Inflammatory macrophage treated with lipopolysaccharide for 4 hours (primary cell): ENCODE measurements around the gene PLOD2.
A peak's percentile ranks its signal among the peaks of the same experiment; 100 is the strongest.
"Not testable (repeated sequence)": the region's sequence is repeated elsewhere in the genome, so short reads cannot be mapped to it uniquely, and the experiment has no call there.

Source experiments
- DNase-seq: peaks from one replicate; pipeline ENCODE4 v3.0.0-alpha.2; 2020

PLOD2 gene

DNA sequence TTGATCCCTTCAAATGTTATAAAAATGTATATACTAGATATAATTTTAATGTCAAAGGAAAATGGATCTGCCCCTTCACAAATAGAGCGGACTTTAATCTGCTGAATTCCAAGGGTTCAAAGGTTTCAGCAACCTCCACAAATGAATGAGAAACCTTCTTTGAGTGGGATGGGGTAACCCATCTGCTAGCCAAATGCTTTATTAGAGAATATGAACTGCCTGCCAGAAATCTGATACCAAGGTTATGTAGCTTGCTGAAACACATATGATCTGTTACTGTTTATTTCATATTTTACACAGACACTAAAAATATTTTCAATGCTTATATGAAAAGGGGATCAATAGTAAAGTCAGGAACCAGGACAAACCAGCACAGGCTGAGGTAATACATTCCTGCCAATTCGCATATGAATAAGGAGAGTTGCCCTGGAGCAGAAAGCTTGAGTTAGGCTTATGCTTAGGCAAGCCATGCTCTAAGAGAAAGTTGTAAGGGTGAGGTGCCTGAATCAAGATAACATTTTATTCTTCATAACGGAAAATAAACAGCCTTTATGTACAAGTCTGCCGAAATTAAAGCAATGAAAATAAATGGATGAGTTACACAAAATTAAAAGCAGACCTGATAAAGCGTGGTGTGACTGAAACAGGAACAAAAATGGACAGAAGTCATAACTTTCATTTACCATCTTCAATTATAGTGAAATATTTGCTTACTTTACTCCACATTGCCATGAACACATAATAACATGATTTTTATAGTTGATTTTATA, 26.5 kb downstream of the PLOD2 start:
- no peak for DNase-seq

DNA sequence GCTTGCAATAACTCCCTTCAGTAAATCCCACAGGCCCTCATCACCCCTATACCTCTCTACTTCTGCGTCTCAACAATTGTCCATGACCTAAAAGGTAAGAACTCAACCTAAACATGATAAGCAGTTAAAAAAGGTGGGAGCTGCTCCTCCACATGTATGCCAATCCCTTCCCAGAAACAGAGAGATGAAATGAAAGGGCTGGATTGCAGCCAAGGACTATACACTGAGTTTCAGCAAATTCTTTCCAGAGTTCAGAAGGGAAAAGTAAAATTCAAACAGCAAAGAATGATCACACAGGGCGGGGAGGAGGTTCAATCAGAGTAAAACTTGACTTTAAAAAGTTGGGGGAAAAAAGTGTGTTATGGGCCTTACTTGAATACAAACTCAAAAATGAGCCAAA, 27.5 kb downstream of the PLOD2 start:
- DNase-seq, result no peak

DNA sequence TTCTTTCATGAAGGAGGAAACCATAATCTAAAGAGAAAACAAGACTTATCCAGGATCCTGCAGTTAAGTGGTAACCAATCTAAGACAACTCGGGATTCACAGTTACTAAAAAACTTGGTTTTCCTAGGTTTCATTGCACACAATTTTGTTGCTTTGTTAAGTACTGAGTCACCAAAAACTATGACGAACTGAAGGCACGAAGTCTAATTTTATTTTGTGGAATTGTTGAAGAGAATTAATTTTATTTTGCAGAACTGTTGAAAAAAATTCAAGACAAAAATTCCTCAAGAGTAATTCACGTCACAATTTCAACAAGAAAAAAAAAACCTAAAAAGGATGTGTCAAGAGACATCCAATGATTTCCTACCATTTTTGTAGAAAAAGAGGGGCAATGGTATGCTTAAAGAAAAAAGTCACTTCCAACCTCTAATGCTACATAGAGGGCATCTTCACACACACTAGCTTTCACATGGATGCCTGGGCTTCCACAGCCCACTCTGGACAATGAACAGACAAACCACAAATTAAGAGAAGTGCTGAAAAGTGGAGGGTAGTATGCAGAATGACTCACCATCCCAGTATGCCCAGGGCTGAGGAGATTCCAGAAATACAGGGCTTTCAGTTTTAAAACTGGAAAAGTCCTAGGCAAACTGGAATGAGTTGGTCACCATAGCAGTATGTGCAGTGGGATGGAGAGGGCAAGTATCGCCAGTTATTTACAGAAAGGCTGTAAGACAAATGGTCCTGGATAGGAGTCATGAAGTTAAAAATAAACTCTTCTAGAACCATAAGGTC, 29.2 kb downstream of the PLOD2 start:
- no peak for DNase-seq

DNA sequence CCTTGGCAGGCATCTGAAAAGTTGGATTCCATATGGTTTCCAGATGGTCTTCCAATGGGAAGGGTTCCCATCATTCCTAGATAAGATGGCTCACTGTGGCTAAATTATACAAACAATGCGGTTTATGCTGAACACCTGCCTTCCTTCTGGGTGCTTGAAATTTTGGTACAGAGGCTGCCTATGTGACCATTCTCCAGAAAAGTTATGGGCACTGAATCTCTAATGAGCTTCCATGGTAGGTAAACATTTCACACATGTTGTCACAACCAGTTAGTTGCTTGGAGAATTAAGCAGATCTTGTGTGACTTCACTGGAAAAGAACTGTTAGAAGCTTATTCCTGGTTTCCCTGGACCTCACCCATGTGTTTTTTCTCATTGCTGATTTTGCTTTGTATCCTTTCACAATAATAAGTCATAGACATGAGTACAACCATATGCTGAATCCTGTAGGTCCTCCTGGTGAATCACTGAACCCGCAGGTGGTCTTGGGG, 30.1 kb downstream of the PLOD2 start:
- no peak for DNase-seq

GRCh38 chr3:146129750-146130149, 31.2 kb downstream of the PLOD2 start:
- DNase-seq, result no peak

GRCh38 chr3:146128939-146129338, 32.0 kb downstream of the PLOD2 start:
- no peak for DNase-seq

DNA sequence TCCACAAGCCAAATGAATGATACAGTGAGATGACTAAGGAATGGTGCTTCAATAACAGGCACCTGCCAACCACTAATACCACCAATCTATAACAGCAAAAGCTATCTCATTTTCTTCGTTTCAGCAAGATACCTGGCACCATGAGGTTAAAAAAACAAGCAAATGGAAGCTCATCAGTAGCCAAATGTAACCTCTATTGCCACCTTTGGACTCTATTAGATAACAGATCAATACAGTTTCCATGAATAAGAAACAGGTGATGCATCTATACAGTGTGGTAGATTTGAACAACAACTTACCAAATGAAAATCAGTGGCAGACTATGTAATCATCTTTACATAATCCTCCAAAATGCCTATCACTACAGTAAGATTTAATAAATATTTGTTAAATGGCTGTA, 32.8 kb downstream of the PLOD2 start:
- DNase-seq, result no peak

- peak; percentile 44 for DNase-seq
These were observed 35.0 kb downstream of the PLOD2 start for GRCh38 chr3:146125951-146126350.

DNA sequence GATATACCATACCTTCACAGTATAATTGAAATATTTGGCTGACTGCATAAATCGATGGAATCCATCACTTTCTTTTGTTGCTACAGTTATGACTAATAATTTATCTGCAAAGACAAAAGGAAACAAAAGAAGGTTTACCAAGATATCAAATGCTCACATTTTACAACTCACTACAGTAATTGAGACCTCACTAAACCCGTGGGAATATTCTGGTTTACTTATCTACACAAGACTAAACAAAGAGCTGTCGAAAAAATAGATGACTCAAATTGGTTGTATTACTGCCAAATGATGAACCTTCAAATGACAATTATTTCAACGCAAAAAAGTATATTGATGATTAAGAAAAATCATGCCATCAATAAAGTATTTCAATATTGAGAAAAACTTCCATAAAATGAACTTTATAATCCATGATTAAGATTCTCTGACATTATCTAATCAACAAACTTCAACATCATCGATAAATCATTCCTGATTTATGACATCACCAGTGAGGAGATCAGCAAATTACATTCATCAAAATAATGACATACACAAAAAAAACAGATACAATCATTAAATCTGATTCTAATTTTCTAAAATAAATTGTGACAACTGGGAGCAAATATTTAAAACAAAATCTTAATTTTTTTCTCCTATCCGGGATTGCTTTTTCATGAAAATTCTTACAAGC, 36.7 kb downstream of the PLOD2 start:
- DNase-seq, result no peak

DNA sequence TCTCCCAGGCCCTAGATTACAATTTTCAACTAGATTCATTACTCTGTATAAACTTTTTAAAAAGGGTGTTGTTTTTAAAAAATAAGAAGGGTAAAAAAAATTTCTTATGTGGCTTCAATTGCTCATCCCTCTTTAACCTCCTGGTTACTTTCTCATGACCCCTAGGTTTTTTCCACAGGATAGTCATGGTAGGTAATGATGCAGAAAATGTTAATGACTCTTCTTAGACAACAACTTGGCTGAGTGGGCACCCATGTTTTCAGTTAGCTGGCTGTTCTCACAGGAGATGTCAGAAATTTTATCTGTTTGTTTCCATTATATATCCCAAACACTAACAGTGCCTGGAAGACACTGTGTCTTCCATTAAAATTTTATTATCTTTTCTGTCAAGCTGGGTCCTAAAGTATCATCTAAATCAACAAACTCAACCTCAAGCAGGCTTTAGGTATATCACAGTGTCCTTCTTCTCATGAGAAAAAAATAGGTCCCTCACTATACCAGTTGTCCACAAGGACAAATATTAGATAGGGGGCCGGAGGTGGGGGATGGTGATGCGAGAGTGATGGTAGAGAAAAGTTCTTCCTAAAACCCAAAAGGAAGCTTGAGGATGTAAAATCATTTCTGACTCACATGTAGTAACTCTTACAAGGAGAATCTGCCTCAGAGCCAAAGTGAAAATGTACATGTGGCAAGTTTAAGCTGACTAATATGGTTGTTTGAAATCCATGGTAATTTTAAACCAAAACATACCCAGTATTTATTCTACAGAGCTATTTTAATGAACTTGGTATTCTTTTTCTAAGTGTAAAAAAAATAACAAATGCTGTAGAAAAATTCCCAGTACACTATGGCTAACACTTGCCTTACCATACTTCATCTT, 43.3 kb downstream of the PLOD2 start:
- DNase-seq, result no peak

DNA sequence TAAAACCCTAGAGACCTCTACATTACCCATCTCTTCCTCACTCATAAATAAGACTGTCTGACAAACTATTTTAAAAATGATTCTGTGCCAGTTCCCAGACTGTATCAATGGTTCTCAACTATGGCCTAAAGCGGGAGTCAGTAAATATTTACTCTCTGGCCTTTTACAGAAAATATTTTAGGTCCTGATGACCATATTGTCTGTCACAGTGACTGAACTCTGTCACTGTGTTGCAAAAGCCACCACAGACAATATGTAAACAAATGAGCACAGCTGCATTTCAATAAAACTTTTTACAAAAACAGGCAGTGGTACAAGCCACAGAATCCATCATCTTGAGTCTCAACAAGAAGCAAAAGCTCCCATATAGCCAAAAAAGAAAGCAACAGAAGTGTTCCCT, 45.4 kb downstream of the PLOD2 start:
- DNase-seq, result no peak

DNA sequence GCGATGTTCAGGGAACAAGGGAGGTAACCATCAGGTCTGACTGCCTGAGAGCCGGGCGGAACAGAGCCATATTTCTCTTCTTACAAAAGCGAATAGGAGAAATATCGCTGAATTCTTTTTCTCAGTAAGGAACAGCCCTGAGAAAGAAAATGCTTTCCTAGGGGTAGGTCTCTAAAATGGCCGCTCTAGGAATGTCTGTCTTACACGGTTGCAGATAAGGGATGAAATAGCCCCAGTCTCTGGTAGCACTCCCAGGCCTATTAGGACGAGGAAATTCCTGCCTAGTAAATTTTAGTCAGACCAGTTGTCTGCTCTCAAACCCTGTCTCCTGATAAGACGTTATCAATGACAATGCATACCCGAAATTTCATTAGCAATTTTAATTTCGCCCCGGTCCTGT, 47.2 kb downstream of the PLOD2 start:
- DNase-seq, result not testable (repeated sequence)

DNA sequence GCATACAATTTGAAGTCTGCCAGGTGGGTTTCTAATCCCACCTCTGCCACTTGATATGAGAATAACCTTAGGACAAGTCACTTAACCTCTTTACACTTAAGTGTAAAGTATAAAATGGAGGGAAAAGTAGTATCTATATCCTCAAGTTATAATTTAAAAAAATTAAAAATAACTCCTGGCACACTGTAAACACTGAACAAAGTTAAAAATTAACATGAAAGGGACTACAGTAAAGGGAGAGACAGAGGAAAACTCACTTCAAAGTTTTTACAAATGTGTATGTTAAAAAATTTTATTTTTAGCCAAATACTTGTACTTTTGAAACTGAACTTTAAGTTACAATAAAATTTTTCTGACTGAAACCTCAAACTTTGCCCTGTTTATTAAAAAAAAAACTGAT, 49.6 kb downstream of the PLOD2 start:
- DNase-seq, result no peak

GRCh38 chr3:146110161-146110560, 50.8 kb downstream of the PLOD2 start:
- DNase-seq, result no peak

- no peak for DNase-seq
These were observed 54.0 kb downstream of the PLOD2 start for GRCh38 chr3:146106986-146107385.

GRCh38 chr3:146104068-146104467, 56.9 kb downstream of the PLOD2 start:
- DNase-seq, result no peak

DNA sequence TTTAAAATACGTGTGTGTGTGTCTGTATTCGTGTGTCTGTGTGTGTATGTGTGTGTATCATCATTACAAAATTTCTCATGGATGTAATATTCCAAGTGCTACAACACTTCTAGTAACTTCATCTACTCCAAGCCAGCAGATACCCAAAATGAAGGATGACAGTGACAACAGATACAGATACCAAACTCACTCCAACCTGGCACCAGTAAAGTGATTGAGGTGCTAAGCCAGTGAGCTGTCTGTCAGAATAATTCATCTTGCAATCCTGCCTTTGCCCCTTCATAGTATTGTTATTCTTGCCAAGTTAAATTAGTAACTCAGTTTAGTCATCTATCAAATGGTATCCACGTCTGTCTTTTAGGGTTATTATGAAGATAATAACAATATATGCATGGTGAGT, 58.1 kb downstream of the PLOD2 start:
- no peak for DNase-seq

GRCh38 chr3:146101538-146101937, 59.4 kb downstream of the PLOD2 start:
- DNase-seq, result no peak

GRCh38 chr3:146100825-146101444, 60.0 kb downstream of the PLOD2 start:
- no peak for DNase-seq

GRCh38 chr3:146100180-146100579, 60.8 kb downstream of the PLOD2 start:
- no peak for DNase-seq

- DNase-seq, result no peak
These were observed 61.7 kb downstream of the PLOD2 start for GRCh38 chr3:146099316-146099715.

GRCh38 chr3:146093896-146094295, 67.1 kb downstream of the PLOD2 start:
- no peak for DNase-seq
